Camera-type eye (tissue), 1 donor: Measurements from ENCODE around the gene AHCYL1. TPM values are rescaled to one million over a fixed set of nuclear protein-coding genes. Genes with fewer than 3 reads are reported as not detected.

Experiments
- total RNA-seq: library from RNA; depleted of rRNA; stranded (reverse); fragments of >200 nt; gene quantifications from one replicate; pipeline ENCODE4 v1.2.3, GENCODE V29; 2014

AHCYL1 gene
- total RNA-seq: 66.0 TPM

GRCh38 chr1:109984456-109985246 lies at the start of gene AHCYL1:
AHCYL1 (plus strand) TSS chr1:109984765; CDS start chr1:109985053, 288 bp downstream.

GRCh38 chr1:110034451-110035235 lies 50.1 kb downstream of the AHCYL1 start, which contains the start of gene STRIP1:
STRIP1 (plus strand) TSS chr1:110034624; CDS start chr1:110034638, 14 bp downstream.

DNA sequence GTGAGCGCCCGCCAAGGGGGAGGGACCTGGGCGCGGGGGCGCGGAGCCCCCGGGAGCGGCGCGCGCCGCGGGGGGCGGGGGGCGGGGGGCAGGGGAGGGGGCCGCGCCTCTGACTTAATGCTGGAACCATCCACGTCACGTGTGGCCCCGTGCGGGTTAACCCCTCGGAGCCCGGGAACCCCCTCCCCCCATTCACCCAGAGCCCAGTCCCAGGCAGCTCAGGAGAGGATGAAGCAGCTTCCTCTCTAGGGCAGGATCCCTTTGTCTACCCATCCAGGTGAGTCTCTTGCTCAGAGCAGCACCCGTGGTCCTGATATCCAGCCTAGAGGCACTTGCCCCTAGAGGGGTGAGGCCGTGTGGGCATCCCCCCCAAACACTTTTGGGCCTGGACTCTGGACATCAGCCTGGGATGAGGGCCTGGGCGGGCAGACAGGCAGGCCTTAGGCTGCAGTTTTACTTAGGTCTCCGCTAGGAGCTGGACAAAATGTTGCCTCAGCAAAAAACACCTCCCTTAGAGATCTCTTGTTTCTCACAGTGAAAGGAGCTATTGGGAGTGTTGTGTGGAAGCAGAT lies 86.2 kb downstream of the AHCYL1 start, which contains the start of gene ALX3:
ALX3 (minus strand) TSS at position 2 of the 572 bp plus-strand sequence. CDS start 60 bp downstream, outside the sequence.

Other genes starting within 250 kb of the AHCYL1 start
- gene GSTM3, start 243.7 kb upstream of the AHCYL1 start, total RNA-seq: 41.6 TPM
- gene EPS8L3, start 220.8 kb upstream of the AHCYL1 start, total RNA-seq: not detected
- gene CSF1, start 73.9 kb upstream of the AHCYL1 start, total RNA-seq: 13.6 TPM
- 86.5 TPM for gene STRIP1, start 49.9 kb downstream of the AHCYL1 start, total RNA-seq
- 2.5 TPM for gene ALX3, start 85.9 kb downstream of the AHCYL1 start, total RNA-seq
- gene UBL4B, start 127.7 kb downstream of the AHCYL1 start, total RNA-seq: 1.3 TPM
- gene SLC6A17, start 165.7 kb downstream of the AHCYL1 start, total RNA-seq: 60.0 TPM
- 15.0 TPM for gene KCNC4, start 225.5 kb downstream of the AHCYL1 start, total RNA-seq